Endothelial cell of umbilical vein (primary cell): ENCODE data around the gene ELK3.

Experiments
- CTCF ChIP-seq, 2 donors: IDR thresholded peaks; 1 replicate in 1 of 2; 2 replicates in 1 of 2; pipeline ENCODE4 v1.5.1; 2011; ENCODE audit warnings: low read length in 2 of 2, mild to moderate bottlenecking in 2 of 2, moderate library complexity in 2 of 2, control low read depth in 1 of 2, inconsistent platforms in 1 of 2, low read depth in 1 of 2; ENCODE audit not compliant: insufficient read depth in 1 of 2; ENCODE audit errors: extremely low read depth in 1 of 2
- MYC ChIP-seq: IDR thresholded peaks from one replicate; pipeline ENCODE4 v1.6.1; 2011; ENCODE audit warnings: mild to moderate bottlenecking, low read depth, low read length

GRCh38 chr12:96242597-96242996, 48.4 kb downstream of the ELK3 start:
- TF ChIP-seq MYC (no peak), CTCF (IDR thresholded peaks at IDR 0.05; ENCODE audit: extremely low read depth in 1 of 2, insufficient read depth in 1 of 2, low read depth in 1 of 2, low read length in 2 of 2) (no peak)
